IMR-90 (cell line): ENCODE measurements around the gene ITPK1.

Source experiments
- CTCF ChIP-seq: conservative IDR thresholded peaks from 2 replicates; pipeline ENCODE4 v1.5.1; 2012; ENCODE audit warnings: mild to moderate bottlenecking, low read depth, low read length, improper control_type of control experiment
- ELK1 ChIP-seq: fragments of 150-350 bp; IDR thresholded peaks from 2 replicates; pipeline ENCODE4 v1.6.1; 2016; ENCODE audit warnings: low read depth, mild to moderate bottlenecking, low read length, moderate library complexity, borderline replicate concordance
- TF ChIP-seq, protein P1 (sequence below): fragments of 150-350 bp; IDR thresholded peaks from 2 replicates; pipeline ENCODE4 v1.6.1; 2017; ENCODE audit warnings: mild to moderate bottlenecking, antibody characterized with exemption, low read length, low read depth

GRCh38 chr14:93133464-93133863, 17.7 kb upstream of the ITPK1 start:
- TF ChIP-seq, protein P1, sequence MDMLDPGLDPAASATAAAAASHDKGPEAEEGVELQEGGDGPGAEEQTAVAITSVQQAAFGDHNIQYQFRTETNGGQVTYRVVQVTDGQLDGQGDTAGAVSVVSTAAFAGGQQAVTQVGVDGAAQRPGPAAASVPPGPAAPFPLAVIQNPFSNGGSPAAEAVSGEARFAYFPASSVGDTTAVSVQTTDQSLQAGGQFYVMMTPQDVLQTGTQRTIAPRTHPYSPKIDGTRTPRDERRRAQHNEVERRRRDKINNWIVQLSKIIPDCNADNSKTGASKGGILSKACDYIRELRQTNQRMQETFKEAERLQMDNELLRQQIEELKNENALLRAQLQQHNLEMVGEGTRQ = no peak
- no peak for TF ChIP-seq CTCF
- no peak for TF ChIP-seq ELK1
